ENCODE results near the gene SCARF2.
A peak's percentile ranks its signal among the peaks of the same experiment; 100 is the strongest.

DNA sequence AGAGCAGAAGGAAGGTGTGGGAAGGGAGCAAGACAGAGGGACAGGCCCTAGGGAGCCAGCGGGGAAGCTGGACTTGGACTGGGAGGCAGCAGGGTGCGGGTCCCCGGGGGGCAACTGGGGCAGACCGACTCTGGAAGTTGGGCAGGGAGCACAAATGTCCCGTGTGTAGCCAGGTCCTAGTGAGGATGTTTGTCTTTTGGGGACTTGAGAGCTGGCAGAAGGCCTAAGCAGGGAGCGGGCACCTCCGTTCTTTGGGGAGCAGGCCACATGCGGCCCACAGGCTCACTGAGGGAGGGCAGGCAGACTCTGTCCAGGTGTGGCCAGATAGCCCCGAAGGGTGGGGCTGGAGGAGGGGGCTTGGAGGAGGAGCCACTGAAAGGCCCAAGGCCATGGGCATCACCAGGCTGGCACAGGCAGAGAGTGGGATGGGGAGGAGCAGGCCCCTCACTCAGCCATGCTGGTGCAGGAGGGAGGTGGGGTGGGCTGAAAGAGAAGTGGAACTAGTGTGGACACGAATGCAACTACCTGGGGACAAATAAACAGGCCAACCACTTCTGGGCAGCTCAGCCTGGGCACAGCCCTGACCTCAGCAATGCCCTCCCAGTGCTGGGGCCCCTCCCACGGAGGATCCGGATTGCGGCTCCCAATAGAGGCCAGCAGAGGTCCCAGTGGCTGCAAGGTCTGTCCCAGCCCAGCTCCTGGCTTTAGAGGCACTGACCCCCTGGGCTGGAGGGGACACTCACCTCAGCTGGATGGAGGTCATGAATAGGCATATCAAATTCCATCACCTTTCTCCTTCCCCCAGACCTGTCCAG, 1.3 kb upstream of the SCARF2 start:
- TF ChIP-seq, protein P1, sequence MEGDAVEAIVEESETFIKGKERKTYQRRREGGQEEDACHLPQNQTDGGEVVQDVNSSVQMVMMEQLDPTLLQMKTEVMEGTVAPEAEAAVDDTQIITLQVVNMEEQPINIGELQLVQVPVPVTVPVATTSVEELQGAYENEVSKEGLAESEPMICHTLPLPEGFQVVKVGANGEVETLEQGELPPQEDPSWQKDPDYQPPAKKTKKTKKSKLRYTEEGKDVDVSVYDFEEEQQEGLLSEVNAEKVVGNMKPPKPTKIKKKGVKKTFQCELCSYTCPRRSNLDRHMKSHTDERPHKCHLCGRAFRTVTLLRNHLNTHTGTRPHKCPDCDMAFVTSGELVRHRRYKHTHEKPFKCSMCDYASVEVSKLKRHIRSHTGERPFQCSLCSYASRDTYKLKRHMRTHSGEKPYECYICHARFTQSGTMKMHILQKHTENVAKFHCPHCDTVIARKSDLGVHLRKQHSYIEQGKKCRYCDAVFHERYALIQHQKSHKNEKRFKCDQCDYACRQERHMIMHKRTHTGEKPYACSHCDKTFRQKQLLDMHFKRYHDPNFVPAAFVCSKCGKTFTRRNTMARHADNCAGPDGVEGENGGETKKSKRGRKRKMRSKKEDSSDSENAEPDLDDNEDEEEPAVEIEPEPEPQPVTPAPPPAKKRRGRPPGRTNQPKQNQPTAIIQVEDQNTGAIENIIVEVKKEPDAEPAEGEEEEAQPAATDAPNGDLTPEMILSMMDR (conservative IDR thresholded peaks at IDR 0.05 in 1 of 2, IDR thresholded peaks at IDR 0.05 in 1 of 2; ENCODE audit: low read depth in 1 of 2, low read length in 2 of 2): peak; percentile 26 to 30
- TF ChIP-seq EZH2 (IDR thresholded peaks at IDR 0.05; ENCODE audit: low read length, missing control alignments): no peak
